ENCODE data around the gene MBTPS1. TPM values are rescaled to one million over a fixed set of nuclear protein-coding genes. Genes with fewer than 3 reads are reported as not detected.

The MBTPS1 gene
- total RNA-seq, 1 donor from 2014 or later, result 65.7 TPM

GRCh38 chr16:84055801-84056634, 60.7 kb downstream of the MBTPS1 start:
- intact Hi-C loops (cut with micrococcal nuclease), result no loop called here

DNA sequence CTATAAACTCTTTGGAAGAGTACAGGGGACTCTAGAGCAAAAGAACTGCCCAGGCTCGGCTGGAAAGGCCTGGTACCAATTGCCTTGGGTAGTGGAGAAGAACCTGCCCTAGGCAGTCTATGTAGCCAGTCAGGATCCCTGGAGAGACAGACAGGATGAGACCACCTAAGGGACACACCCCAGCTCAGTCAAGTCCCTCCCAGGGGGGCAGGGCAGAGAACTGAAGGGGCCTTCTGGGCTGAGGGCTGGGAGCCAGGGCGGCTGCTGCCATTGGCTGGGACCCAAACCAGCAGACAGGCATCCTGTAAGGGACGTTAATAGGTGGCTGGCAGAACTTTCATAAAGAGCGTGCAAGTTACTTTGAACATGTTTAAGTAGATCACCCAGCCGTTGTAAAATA, 61.4 kb downstream of the MBTPS1 start:
- intact Hi-C loops (cut with micrococcal nuclease), result no loop called here

DNA sequence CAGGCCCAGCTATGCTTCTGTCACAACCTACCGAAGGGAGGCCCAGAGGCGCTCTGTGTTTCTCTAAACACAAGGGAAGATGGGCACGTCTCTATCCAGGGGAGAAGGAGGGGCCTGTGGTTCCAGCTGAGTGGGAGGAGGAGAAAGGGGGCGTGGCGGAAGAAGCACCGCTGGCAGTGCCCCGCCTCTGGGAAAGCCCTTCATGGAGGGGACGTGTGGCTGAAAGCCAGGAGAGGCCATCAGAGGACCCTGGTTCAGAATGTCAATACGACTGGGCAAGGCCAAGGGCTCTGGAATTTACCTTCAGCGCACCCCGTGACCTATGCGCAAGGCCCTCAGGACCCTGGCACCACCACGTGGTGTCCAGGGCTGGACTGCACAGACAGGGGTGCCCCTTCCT, 61.8 kb downstream of the MBTPS1 start:
- intact Hi-C loops (cut with micrococcal nuclease), result no loop called here

DNA sequence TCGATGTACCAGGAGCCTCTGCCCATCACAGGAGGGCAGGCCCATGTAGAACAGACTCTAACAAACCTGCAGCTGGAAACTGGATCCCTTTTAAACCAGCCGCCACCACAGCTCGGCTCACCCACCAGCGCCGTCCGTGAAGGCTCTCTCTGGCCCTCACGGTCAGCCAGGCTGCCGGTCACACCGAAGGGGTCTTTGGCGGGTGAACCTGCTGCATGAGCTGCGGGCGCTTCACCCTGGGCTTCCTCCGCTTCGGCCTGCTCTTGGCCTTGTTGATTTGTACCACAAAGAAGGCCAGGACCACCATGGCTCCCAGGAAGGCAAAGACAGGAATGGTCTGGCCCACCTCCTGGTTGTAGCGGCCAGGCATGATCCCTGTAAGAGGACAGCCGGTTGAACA, 62.5 kb downstream of the MBTPS1 start:
- intact Hi-C loops (cut with micrococcal nuclease), result no loop called here

GRCh38 chr16:84053237-84053636, 63.5 kb downstream of the MBTPS1 start:
- intact Hi-C loops (cut with micrococcal nuclease), result no loop called here

- intact Hi-C loops (cut with micrococcal nuclease), result no loop called here
Measured at GRCh38 chr16:84052071-84052622, 64.6 kb downstream of the MBTPS1 start.

- intact Hi-C loops (cut with micrococcal nuclease), result no loop called here
Measured at GRCh38 chr16:84050316-84050715, 66.4 kb downstream of the MBTPS1 start.

DNA sequence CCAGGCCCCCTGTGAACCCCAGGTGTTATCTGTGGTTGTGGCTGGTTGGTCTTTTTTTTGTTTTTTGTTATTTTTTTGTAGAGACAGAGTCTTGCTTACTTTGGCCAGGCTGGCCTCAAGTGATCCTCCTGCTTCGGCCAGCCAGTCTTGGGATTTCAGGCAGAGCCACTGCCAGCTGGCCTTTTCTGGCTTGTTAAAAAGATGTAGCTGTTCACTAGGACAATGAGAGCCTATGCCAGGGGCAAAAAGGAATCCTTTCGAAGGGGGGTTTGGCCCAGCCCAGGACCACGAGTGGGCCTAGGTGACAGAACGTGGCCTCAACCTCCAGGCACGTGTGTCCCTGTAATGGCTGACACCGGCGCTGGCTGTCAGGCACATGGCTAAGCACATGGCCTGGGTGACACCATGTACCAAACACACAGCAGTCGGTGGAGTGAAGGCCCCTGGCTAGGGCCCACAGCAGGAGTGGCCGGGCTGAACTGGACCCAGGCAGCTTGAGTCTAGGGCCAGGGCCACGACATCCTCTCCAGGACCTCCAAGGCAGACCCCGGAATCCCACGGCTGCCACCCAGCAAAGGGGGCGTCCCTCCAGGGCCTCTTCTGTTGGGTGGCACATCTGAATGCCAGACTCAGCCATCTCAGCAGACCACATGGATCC, 67.2 kb downstream of the MBTPS1 start:
- intact Hi-C loops (cut with micrococcal nuclease), result no loop called here

- intact Hi-C loops (cut with micrococcal nuclease), result no loop called here
Measured at GRCh38 chr16:84048871-84049270, 67.9 kb downstream of the MBTPS1 start.

- intact Hi-C loops (cut with micrococcal nuclease), result no loop called here
Measured at GRCh38 chr16:84048270-84048669, 68.5 kb downstream of the MBTPS1 start.

GRCh38 chr16:84047626-84048025, 69.1 kb downstream of the MBTPS1 start:
- intact Hi-C loops (cut with micrococcal nuclease), result no loop called here

DNA sequence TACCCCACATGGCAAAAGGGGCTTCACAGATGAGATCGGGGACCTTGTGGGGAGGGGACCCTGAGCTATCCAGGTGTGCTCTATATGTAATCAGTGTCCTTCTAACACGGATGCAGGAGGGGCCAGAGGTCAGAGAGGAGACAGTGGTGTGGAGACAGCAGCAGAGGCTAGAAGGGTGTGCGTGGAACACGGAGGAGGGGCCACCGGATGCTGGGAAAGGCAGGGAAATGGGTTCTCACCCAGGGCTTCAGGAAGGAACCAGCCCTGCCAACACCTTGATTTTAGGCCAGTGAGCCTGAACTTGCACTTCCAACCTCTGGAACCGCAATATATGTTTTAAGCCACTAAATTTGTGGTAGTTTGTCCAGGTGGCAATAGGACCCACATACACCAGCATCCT, 69.5 kb downstream of the MBTPS1 start:
- intact Hi-C loops (cut with micrococcal nuclease), result no loop called here

- intact Hi-C loops (cut with micrococcal nuclease), result no loop called here
Measured at GRCh38 chr16:84045818-84046470, 70.8 kb downstream of the MBTPS1 start.

- intact Hi-C loops (cut with micrococcal nuclease), result no loop called here
Measured at GRCh38 chr16:84045001-84045817, 71.5 kb downstream of the MBTPS1 start.

DNA sequence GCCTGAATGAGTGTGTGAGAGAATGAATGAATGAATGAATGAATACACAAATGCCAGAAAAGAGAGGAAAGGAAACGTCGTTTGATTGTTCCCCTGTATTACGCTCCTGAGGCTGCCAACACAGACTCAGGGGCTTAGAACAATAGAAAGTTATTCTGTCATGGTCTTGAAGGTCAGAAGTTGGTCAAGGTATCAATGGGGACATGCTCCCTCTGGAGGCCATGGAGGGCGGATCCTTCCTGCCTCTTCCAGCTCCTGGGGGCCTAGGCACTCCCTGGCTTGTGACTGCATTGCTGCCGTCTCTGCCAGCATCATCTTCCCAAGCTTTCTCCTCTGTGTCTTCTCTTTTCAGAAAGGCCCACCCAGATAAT, 72.6 kb downstream of the MBTPS1 start:
- intact Hi-C loops (cut with micrococcal nuclease), result no loop called here

DNA sequence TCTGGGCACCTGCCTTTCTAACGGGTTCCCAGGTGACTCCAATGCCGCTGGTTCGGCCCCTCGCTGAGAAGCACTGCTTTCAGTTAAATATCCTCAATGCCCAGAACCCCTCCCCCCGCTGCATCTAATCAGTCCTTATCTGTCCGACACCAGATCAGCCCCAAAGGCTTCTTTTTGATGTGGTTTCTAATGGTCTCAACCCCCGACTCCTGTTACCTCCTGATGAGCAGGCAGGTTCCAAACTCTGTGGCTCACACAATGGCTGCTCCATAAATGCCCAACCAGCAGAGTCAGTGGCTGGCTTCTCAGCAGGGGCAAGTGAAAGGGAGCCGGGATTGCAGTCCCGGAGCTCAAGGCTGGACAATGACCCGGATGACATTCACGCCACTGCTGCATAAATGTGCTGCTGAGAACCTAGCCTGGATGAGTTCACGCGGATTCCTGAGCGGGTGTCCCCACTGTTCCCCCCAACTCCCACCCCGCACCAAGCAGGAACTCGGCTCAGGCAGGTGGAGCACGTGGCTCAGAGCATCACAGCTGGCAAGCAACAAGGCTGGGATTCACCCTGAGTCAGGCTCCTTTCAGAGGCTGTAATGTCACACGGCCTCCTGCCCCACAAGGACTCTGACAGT, 73.1 kb downstream of the MBTPS1 start:
- intact Hi-C loops (cut with micrococcal nuclease), result no loop called here

DNA sequence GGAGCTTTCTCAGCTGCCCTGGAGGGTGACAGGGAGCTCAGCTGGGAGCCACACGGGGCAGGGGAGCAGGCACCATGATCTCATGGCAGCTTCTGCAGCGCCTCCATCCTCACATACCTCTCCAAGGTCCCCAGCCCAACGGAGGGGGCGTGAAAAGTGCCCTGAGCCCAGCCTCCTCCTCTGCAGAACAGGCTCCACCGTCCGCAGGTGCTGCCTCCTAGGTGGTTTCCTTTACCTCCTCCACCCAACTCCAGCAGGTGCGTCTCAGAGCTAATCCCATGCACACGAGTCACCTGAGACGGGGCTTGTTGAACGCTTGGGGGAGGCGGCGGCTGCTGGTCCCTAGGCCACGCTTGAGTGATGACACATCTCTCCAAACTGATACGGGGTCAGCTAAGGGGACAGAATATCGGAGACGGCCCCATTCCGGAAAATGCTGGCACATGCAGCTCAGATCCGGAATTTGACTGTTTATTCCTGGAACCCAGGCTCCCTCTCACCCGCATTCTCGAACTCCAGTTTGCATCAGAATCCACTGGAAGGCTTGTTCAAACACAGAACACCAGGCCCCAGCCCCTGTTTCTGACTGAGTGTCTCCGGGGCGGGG, 73.8 kb downstream of the MBTPS1 start:
- intact Hi-C loops (cut with micrococcal nuclease), result no loop called here

DNA sequence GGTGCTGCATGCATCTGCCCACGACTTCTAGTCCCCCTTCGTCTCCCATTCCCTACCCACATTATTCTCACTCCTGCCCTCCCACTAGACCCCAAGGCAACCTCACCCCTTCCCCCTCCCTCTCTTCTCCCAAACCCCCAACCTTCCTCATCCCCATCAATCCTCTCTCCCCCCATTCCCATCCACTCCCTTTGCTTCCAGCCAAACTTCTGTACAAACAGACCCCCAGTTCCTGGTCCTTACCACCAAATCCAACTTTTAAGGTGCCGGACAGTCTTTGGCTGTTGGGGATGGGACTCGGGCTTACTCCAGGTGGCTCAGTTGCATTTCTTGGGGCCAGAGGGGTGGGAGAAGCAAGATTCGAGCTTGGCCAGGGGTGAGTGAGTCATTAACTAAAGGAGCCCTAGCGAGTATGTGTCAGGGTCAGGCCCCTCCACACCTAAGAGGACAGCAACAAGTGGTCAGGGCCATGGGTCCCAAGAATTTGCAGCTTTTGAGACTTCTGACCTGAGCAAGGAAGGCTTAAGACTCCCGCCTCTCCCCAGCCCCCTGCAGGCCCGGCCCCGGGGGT, 74.3 kb downstream of the MBTPS1 start, which contains the start of gene SLC38A8:
SLC38A8 (minus strand) TSS at position 488 of the 571 bp plus-strand sequence. CDS start 638 bp downstream, outside the sequence.
- intact Hi-C loops (cut with micrococcal nuclease), result no loop called here

DNA sequence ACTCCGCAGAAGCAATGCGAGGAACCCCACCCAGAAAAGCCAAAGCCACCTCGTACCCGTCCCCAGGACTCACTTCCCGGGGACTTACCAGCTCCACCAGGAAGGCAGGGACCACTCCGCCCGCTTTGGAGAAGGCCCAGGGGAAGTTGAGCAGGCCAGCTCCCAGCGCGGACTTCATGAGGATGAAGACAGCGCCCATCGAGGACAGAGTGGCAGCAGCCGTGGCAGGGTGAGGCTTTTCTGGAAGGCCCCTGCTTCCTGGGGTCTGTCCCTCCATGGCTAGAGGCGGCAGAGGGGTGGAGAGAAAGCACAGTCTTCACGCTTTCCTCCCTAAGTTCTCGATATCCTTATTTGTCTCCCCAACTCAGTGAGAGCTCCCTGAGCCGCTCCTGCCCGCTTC, 74.9 kb downstream of the MBTPS1 start:
- intact Hi-C loops (cut with micrococcal nuclease), result no loop called here

Measured in T-helper 1 cell treated with Interleukin-12 subunit alpha and Interleukin-12 subunit beta and Interleukin-4 antibody, amounts not matched to agents 30 ng/mL and 1 ng/mL, for 36 hours (primary cell).